GM12878 (cell line): ENCODE data around the gene DUSP22. TPM values are rescaled to one million over a fixed set of nuclear protein-coding genes. Genes with fewer than 3 reads are reported as not detected.
"Not testable (repeated sequence)": the region's sequence is repeated elsewhere in the genome, so short reads cannot be mapped to it uniquely, and the experiment has no call there.

Experiments used
- ATAC-seq: fragments of 200-7000 bp; cut with Tn5 transposase; 3 replicates; pipeline ENCODE4 v1.9.1; 2020; ENCODE audit warnings: mild to moderate bottlenecking, moderate library complexity
- BruUV-seq: library from RNA; stranded (reverse); fragments of 400-500 nt; replicated peaks from 2 replicates; lab custom pipeline; 2021; lab: Mats Ljungman, UMichigan
- CTCF ChIA-PET: fragments of 300-600 bp; sonication (Branson Sonifier 250); formaldehyde crosslinking; extraction: SDS; loops from one replicate; lab custom pipeline; 2021; ENCODE audit warnings: inconsistent platforms; lab: Yijun Ruan, JAX
- POLR2A ChIA-PET: fragments of 350-600 bp; formaldehyde crosslinking; extraction: SDS; loops from one replicate; lab custom pipeline; 2021; ENCODE audit warnings: inconsistent platforms; lab: Charles Lee
- RAD21 ChIA-PET: fragments of 300-600 bp; sonication (Branson Sonifier 250); formaldehyde crosslinking; loops from one replicate; lab custom pipeline; 2023; ENCODE audit warnings: antibody characterized with exemption; ENCODE audit not compliant: unreplicated experiment; lab: Charles Lee
- SMC1A ChIA-PET: fragments of 300-600 bp; sonication (Branson Sonifier 250); formaldehyde crosslinking; loops from one replicate; lab custom pipeline; 2023; ENCODE audit not compliant: unreplicated experiment, uncharacterized antibody; lab: Charles Lee
- DNase-seq: peaks from one replicate; pipeline ENCODE4 v3.0.0-alpha.2; 2011; ENCODE audit warnings: low read depth, low spot score
- FAIRE-seq: peaks from 3 replicates; lab custom pipeline; 2011; peaks lifted over from hg19 to GRCh38; lab: Jason Lieb, UNC
- H2AFZ ChIP-seq: 2 replicates; pipeline ENCODE4 v1.6.0; 2011; ENCODE audit warnings: low read depth, low read length, control low read depth; ENCODE audit not compliant: control insufficient read depth
- H3K27ac ChIP-seq: 2 replicates; pipeline ENCODE4 v1.5.1; 2011; ENCODE audit warnings: control low read depth; ENCODE audit not compliant: control insufficient read depth, insufficient read depth
- H3K27me3 ChIP-seq, 2 experiments: replicated peaks in 1 of 2; 2 replicates each; pipeline versions ENCODE4 v1.6.0 to v1.6.1; 2011; ENCODE audit warnings: low read length in 1 of 2; ENCODE audit not compliant: control insufficient read depth in 2 of 2, insufficient read depth in 2 of 2
- H3K36me3 ChIP-seq, 2 experiments: 2 replicates each; pipeline ENCODE4 v1.5.1; 2011; ENCODE audit warnings: low read length in 1 of 2; ENCODE audit not compliant: control insufficient read depth in 2 of 2, insufficient read depth in 2 of 2
- H3K4me1 ChIP-seq: 2 replicates; pipeline ENCODE4 v1.6.1; 2011; ENCODE audit warnings: mild to moderate bottlenecking, low read length, moderate library complexity, mixed read lengths; ENCODE audit not compliant: control insufficient read depth, insufficient read depth
- H3K4me2 ChIP-seq: 2 replicates; pipeline ENCODE4 v1.6.0; 2011; ENCODE audit warnings: control low read depth; ENCODE audit not compliant: control insufficient read depth, insufficient read depth
- H3K4me3 ChIP-seq: fragments of 200-600 bp; sonication (generic); 2 replicates; pipeline ENCODE4 v1.5.1; 2016
- H3K79me2 ChIP-seq: 2 replicates; pipeline ENCODE4 v1.6.0; 2011; ENCODE audit warnings: low read length; ENCODE audit not compliant: control insufficient read depth, insufficient read depth
- H3K9ac ChIP-seq: 2 replicates; pipeline ENCODE4 v1.8.0; 2011; ENCODE audit warnings: low read length, control low read depth, mixed read lengths; ENCODE audit not compliant: control insufficient read depth, insufficient read depth
- H3K9me3 ChIP-seq: replicated peaks from 3 replicates; pipeline ENCODE4 v1.5.1; 2011; ENCODE audit warnings: mild to moderate bottlenecking, low read length; ENCODE audit not compliant: control insufficient read depth, insufficient read depth
- H4K20me1 ChIP-seq: 2 replicates; pipeline ENCODE4 v1.6.0; 2011; ENCODE audit not compliant: control insufficient read depth, insufficient read depth
- WGBS: methylation state at CpG from one replicate; pipeline ENCODE4 v1.1.6; 2016; ENCODE audit warnings: low lambda C conversion rate; ENCODE audit not compliant: insufficient replicate concordance, insufficient coverage; ENCODE audit errors: missing lambda C conversion rate; 5-methylcytosine and 5-hydroxymethylcytosine counted together
- in situ Hi-C: fragments of 300-500 bp; cut with MboI; formaldehyde crosslinking; loops from 9 replicates; pipeline ENCODE4 v1.14.3; 2018; ENCODE audit warnings: mixed read lengths
- intact Hi-C: fragments of 100-400 bp; cut with micrococcal nuclease; formaldehyde crosslinking; loops from one replicate; pipeline ENCODE4 v1.14.2; 2022; ENCODE audit not compliant: unreplicated experiment
- polyA plus RNA-seq, 11 experiments: library from polyadenylated mRNA; depleted of rRNA in 4 of 11; unstranded in 6 of 11; stranded (reverse) in 5 of 11; fragments of >200 nt; fragmentation: Nextera tagmentation in 4 of 11; fragmentation: Illumina TruSeq in 1 of 11; extraction: Ambion mirVana in 4 of 11; extraction: Trizol in 1 of 11; gene quantifications; 1 replicate in 1 of 11; 2 replicates in 10 of 11; pipeline versions ENCODE4 v1.2.1 to v1.2.3, GENCODE V29; 2011 to 2016; ENCODE audit warnings: inconsistent platforms in 2 of 11, missing spikeins in 2 of 11, low read depth in 1 of 11
- total RNA-seq, 4 experiments: library from RNA; depleted of rRNA in 3 of 4; stranded (reverse); fragments of >200 nt in 3 of 4; fragmentation: Illumina TruSeq in 1 of 4; extraction: Trizol in 1 of 4; gene quantifications; 2 replicates each; pipeline versions ENCODE4 v1.2.1 to v1.2.3, GENCODE V29; 2013 to 2021

The DUSP22 gene
- total and polyA plus RNA-seq, 10 of the 15 experiments (the other 5 are each of a cell fraction or from before 2014, with no cell fraction given): 78.9 to 156 (median 107) TPM

DNA sequence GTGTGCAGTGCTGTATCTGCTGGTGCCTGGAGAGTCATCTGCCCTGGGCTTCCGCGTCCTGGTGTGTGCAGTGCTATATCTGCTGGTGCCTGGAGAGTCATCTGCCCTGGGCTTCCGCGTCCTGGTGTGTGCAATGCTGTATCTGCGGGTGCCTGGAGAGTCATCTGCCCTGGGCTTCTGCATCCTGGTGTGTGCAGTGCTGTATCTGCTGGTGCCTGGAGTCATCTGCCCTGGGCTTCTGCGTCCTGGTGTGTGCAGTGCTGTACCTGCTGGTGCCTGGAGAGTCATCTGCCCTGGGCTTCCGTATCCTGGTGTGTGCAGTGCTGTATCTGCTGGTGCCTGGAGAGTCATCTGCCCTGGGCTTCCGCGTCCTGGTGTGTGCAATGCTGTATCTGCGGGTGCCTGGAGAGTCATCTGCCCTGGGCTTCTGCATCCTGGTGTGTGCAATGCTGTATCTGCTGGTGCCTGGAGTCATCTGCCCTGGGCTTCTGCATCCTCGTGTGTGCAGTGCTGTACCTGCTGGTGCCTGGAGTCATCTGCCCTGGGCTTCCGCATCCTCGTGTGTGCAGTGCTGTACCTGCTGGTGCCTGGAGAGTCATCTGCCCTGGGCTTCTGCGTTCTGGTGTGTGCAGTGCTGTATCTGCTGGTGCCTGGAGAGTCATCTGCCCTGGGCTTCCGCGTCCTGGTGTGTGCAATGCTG lies 33.0 kb downstream of the DUSP22 start:
- in situ Hi-C loops, ATAC-seq, H3K4me3 ChIP-seq, H4K20me1 ChIP-seq, H3K9me3 ChIP-seq, intact Hi-C loops, H2AFZ ChIP-seq, H3K27me3 ChIP-seq, DNase-seq, FAIRE-seq, H3K9ac ChIP-seq, BruUV-seq, H3K27ac ChIP-seq, H3K4me2 ChIP-seq: not testable (repeated sequence)
- whole genome bisulfite sequencing: 82% methylated on average over 16 of the region's 16 CpGs
- ChIA-PET RAD21 (interaction anchor here (4.6 to 13.0 kb wide), 5 partner anchors 7 to 99 kb away, joined by 17 to 256 read pairs (median 93); no protein-coding TSS in a partner anchor), SMC1A (interaction anchor here (0.8 to 13.7 kb wide), 4 partner anchors 9 to 65 kb away, joined by 3 to 707 read pairs (median 30); no protein-coding TSS in a partner anchor), CTCF (interaction anchor here (1.1 to 4.4 kb wide), 3 partner anchors 16 to 27 kb away, joined by 3 to 69 read pairs (median 3); no protein-coding TSS in a partner anchor), POLR2A (interaction anchor here (4.4 to 12.2 kb wide), 2 partner anchors 7 to 17 kb away, joined by 43 to 227 read pairs; no protein-coding TSS in a partner anchor)
- Histone ChIP-seq H3K79me2 (peaks cover 77% of the 10 kb centered on the region), H3K36me3 (peaks cover 23% of the 10 kb centered on the region in 2 experiments), H3K4me1 (peaks cover 85% of the 10 kb centered on the region)

- H3K9me3 ChIP-seq, intact Hi-C loops, ATAC-seq, H4K20me1 ChIP-seq, H3K27ac ChIP-seq, FAIRE-seq, H2AFZ ChIP-seq, in situ Hi-C loops, BruUV-seq, H3K4me3 ChIP-seq, DNase-seq, H3K27me3 ChIP-seq, H3K4me2 ChIP-seq, H3K9ac ChIP-seq: not testable (repeated sequence)
- WGBS: 74% methylated on average over 9 of the region's 9 CpGs
- RAD21 ChIA-PET: interaction anchor here (3.0 to 8.2 kb wide), 2 partner anchors 18 to 29 kb away, joined by 18 to 170 read pairs; no protein-coding TSS in a partner anchor
- Histone ChIP-seq H3K36me3 (peaks cover 22 to 23% of the 10 kb centered on the region in 2 experiments), H3K4me1 (peaks cover 85% of the 10 kb centered on the region), H3K79me2 (peaks cover 77% of the 10 kb centered on the region)
- CTCF ChIA-PET: interaction anchor here (0.6 kb wide), 1 partner anchor 40 kb away, joined by 3 read pairs; no protein-coding TSS in a partner anchor
- POLR2A ChIA-PET: interaction anchor here (8.4 kb wide), 1 partner anchor 28 kb away, joined by 67 read pairs; no protein-coding TSS in a partner anchor
- SMC1A ChIA-PET: interaction anchor here (0.9 to 17.1 kb wide), 4 partner anchors 8 to 67 kb away, joined by 3 to 707 read pairs (median 86); no protein-coding TSS in a partner anchor
These were observed 33.8 kb downstream of the DUSP22 start for GRCh38 chr6:326066-326465.
